OCI-LY7 (cell line): ENCODE results near the gene SEMA5A. TPM values are rescaled to one million over a fixed set of nuclear protein-coding genes. Genes with fewer than 3 reads are reported as not detected.

ENCODE experiments used
- BruUV-seq: library from RNA; stranded (reverse); fragments of 400-500 nt; replicated peaks from 2 replicates; lab custom pipeline; 2021; lab: Mats Ljungman, UMichigan
- CTCF ChIA-PET: fragments of 300-600 bp; sonication (Branson Sonifier 250); formaldehyde crosslinking; loops from one replicate; lab custom pipeline; 2022; ENCODE audit warnings: antibody characterized with exemption; ENCODE audit not compliant: unreplicated experiment; lab: Charles Lee
- POLR2A ChIA-PET: fragments of 300-600 bp; sonication (Branson Sonifier 250); formaldehyde crosslinking; loops from one replicate; lab custom pipeline; 2022; ENCODE audit warnings: antibody characterized with exemption; lab: Charles Lee
- DNase-seq: peaks from one replicate; pipeline ENCODE4 v3.0.0-alpha.2; 2015; ENCODE audit warnings: low spot score
- H2AFZ ChIP-seq: fragments of 200-600 bp; sonication (generic), shearing (Covaris generic); 2 replicates; pipeline ENCODE4 v1.6.1; 2014; ENCODE audit warnings: mild to moderate bottlenecking, antibody characterized with exemption, low read length, moderate library complexity
- H3K27ac ChIP-seq: fragments of 200-600 bp; sonication (generic); 2 replicates; pipeline ENCODE4 v1.5.1; 2014; ENCODE audit warnings: mixed run types, low read depth, mild to moderate bottlenecking, moderate library complexity, low read length, inconsistent platforms; ENCODE audit not compliant: poor library complexity, severe bottlenecking
- H3K36me3 ChIP-seq: fragments of 200-600 bp; sonication (generic); 2 replicates; pipeline ENCODE4 v1.6.1; 2014; ENCODE audit warnings: mild to moderate bottlenecking, antibody characterized with exemption, low read length, moderate library complexity, mixed read lengths; ENCODE audit not compliant: insufficient read depth
- H3K4me1 ChIP-seq: fragments of 200-600 bp; sonication (generic); 2 replicates; pipeline ENCODE4 v1.5.1; 2014; ENCODE audit warnings: mild to moderate bottlenecking, low read length; ENCODE audit not compliant: insufficient read depth, poor library complexity, severe bottlenecking
- H3K4me2 ChIP-seq: fragments of 200-600 bp; sonication (generic); 2 replicates; pipeline ENCODE4 v1.6.1; 2014; ENCODE audit warnings: mild to moderate bottlenecking, low read length
- H3K4me3 ChIP-seq: fragments of 200-600 bp; sonication (generic); 2 replicates; pipeline ENCODE4 v1.5.1; 2014; ENCODE audit warnings: mild to moderate bottlenecking, low read depth, low read length; ENCODE audit not compliant: poor library complexity, severe bottlenecking
- H3K79me2 ChIP-seq: fragments of 200-600 bp; sonication (generic); 2 replicates; pipeline ENCODE4 v1.6.1; 2016; ENCODE audit warnings: low read depth, mild to moderate bottlenecking, low read length, moderate library complexity, mixed read lengths; ENCODE audit not compliant: insufficient read depth
- H3K9me2 ChIP-seq: fragments of 200-600 bp; sonication (generic); 2 replicates; pipeline ENCODE4 v1.6.1; 2016; ENCODE audit warnings: mild to moderate bottlenecking, low read length, mixed read lengths; ENCODE audit not compliant: insufficient read depth
- H3K9me3 ChIP-seq: fragments of 200-600 bp; sonication (generic); 2 replicates; pipeline ENCODE4 v1.6.1; 2014; ENCODE audit warnings: mild to moderate bottlenecking, mixed run types, low read length, mixed read lengths
- H4K20me1 ChIP-seq: fragments of 200-600 bp; sonication (generic); 2 replicates; pipeline ENCODE4 v1.6.1; 2014; ENCODE audit warnings: mild to moderate bottlenecking, antibody characterized with exemption, low read length, moderate library complexity, mixed read lengths; ENCODE audit not compliant: insufficient read depth
- CTCF ChIP-seq: fragments of 200-600 bp; sonication (generic); conservative IDR thresholded peaks from 2 replicates; pipeline ENCODE4 v1.5.1; 2014; ENCODE audit warnings: mild to moderate bottlenecking, antibody characterized with exemption, low read length, moderate library complexity, mixed read lengths
- EZH2phosphoT487 ChIP-seq: fragments of 200-600 bp; sonication (generic); IDR thresholded peaks from 2 replicates; pipeline ENCODE4 v1.6.1; 2018; ENCODE audit warnings: low read depth, borderline replicate concordance, mild to moderate bottlenecking, mixed run types, antibody characterized with exemption, low read length, moderate library complexity, mixed read lengths
- intact Hi-C: fragments of 100-400 bp; cut with micrococcal nuclease; formaldehyde crosslinking; loops from one replicate; pipeline ENCODE4 v1.10.0; 2022; ENCODE audit not compliant: unreplicated experiment
- total RNA-seq, 2 experiments: library from RNA; depleted of rRNA in 1 of 2; stranded (reverse); fragments of >200 nt in 1 of 2; shearing (Covaris generic) in 1 of 2; gene quantifications; 2 replicates each; pipeline ENCODE4 v1.2.3, GENCODE V29; 2014 to 2022

Gene SEMA5A
- total RNA-seq, 2 experiments from 2014 or later, result not detected

GRCh38 chr5:9058161-9058560 lies 487.7 kb downstream of the SEMA5A start:
- intact Hi-C loops, result no loop called here
- ChIA-PET CTCF (no interaction called here), POLR2A (interaction anchor here (1.3 kb wide), 1 partner anchor 9 kb away, joined by 4 read pairs; no protein-coding TSS in a partner anchor)
- no peak for TF ChIP-seq CTCF
- no peak for TF ChIP-seq EZH2phosphoT487
- Histone ChIP-seq H2AFZ (no peak overlapping the region), H3K36me3 (no peaks in the 10 kb centered on the region), H3K9me3 (no peaks in the 10 kb centered on the region), H3K4me1 (no peaks in the 10 kb centered on the region), H3K4me2 (no peak overlapping the region), H3K27ac (no peak overlapping the region), H3K9me2 (no peaks in the 10 kb centered on the region), H3K79me2 (no peaks in the 10 kb centered on the region), H3K4me3 (no peak overlapping the region), H4K20me1 (no peaks in the 10 kb centered on the region)
- no peak for DNase-seq
- BruUV-seq, result no TSS peak

GRCh38 chr5:9057406-9058000 lies 488.4 kb downstream of the SEMA5A start:
- Histone ChIP-seq H3K4me3 (no peak overlapping the region), H3K4me1 (no peaks in the 10 kb centered on the region), H3K9me3 (no peaks in the 10 kb centered on the region), H3K4me2 (no peak overlapping the region), H3K79me2 (no peaks in the 10 kb centered on the region), H3K9me2 (no peaks in the 10 kb centered on the region), H4K20me1 (no peaks in the 10 kb centered on the region), H3K27ac (no peak overlapping the region), H3K36me3 (no peaks in the 10 kb centered on the region), H2AFZ (no peak overlapping the region)
- intact Hi-C loops, result no loop called here
- ChIA-PET POLR2A (interaction anchor here (1.3 kb wide), 1 partner anchor 10 kb away, joined by 4 read pairs; no protein-coding TSS in a partner anchor), CTCF (no interaction called here)
- TF ChIP-seq EZH2phosphoT487 (no peak), CTCF (no peak)
- BruUV-seq, result no TSS peak
- no peak for DNase-seq

- no peak overlapping the region for H3K4me3 ChIP-seq
- H3K27ac ChIP-seq, result no peak overlapping the region
- H3K36me3 ChIP-seq, result no peaks in the 10 kb centered on the region
- POLR2A ChIA-PET, result no interaction called here
- no peaks in the 10 kb centered on the region for H3K4me1 ChIP-seq
- no peak for DNase-seq
- H3K79me2 ChIP-seq, result no peaks in the 10 kb centered on the region
- H3K4me2 ChIP-seq, result no peak overlapping the region
- TF ChIP-seq CTCF (no peak), EZH2phosphoT487 (no peak)
- intact Hi-C loops, result no loop called here
- H3K9me3 ChIP-seq, result no peaks in the 10 kb centered on the region
- CTCF ChIA-PET, result no interaction called here
- H3K9me2 ChIP-seq, result no peaks in the 10 kb centered on the region
- H2AFZ ChIP-seq, result no peak overlapping the region
- no TSS peak for BruUV-seq
- H4K20me1 ChIP-seq, result no peaks in the 10 kb centered on the region
Measured at GRCh38 chr5:9056046-9056445, 489.8 kb downstream of the SEMA5A start.
